ENCODE measurements around the gene GNGT1. TPM values are rescaled to one million over a fixed set of nuclear protein-coding genes. Genes with fewer than 3 reads are reported as not detected.

Gene GNGT1
- total RNA-seq, 2 donors from 2014 or later = not detected

GRCh38 chr7:93938293-93938692 is 31.9 kb downstream of the GNGT1 start:
- DNase-seq (ENCODE audit: low spot score) = no peak
- Mint-ChIP-seq H3K9me3 (no peaks in the 10 kb centered on the region), H3K4me1 (ENCODE audit: low read depth in 2 of 2) (no peaks in the 10 kb centered on the region), H3K27ac (no peak overlapping the region), H3K4me3 (no peak overlapping the region), H3K36me3 (no peaks in the 10 kb centered on the region), H3K27me3 (peaks cover 35 to 37% of the 10 kb centered on the region in 2 donors)
- ATAC-seq = no peak

- no peak overlapping the region for H3K27ac Mint-ChIP-seq
- no peaks in the 10 kb centered on the region for H3K4me1 Mint-ChIP-seq (ENCODE audit: low read depth in 2 of 2)
- no peaks in the 10 kb centered on the region for H3K36me3 Mint-ChIP-seq
- H3K27me3 Mint-ChIP-seq = peaks cover 37 to 43% of the 10 kb centered on the region in 2 donors
- DNase-seq (ENCODE audit: low spot score) (no peak), ATAC-seq (no peak)
- H3K9me3 Mint-ChIP-seq = no peaks in the 10 kb centered on the region
- no peak overlapping the region for H3K4me3 Mint-ChIP-seq
Observed at GRCh38 chr7:93941945-93942344, 35.6 kb downstream of the GNGT1 start.

- no peak overlapping the region for H3K4me3 Mint-ChIP-seq
- H3K4me1 Mint-ChIP-seq (ENCODE audit: low read depth in 2 of 2) = no peaks in the 10 kb centered on the region
- no peak for ATAC-seq
Observed at GRCh38 chr7:93943816-93944540, 37.6 kb downstream of the GNGT1 start.

GRCh38 chr7:93944673-93945072 is 38.3 kb downstream of the GNGT1 start:
- no peaks in the 10 kb centered on the region for H3K36me3 Mint-ChIP-seq
- peaks cover 21 to 24% of the 10 kb centered on the region in 2 donors for H3K27me3 Mint-ChIP-seq

More at GRCh38 chr7:93943816-93944540, 37.6 kb downstream of the GNGT1 start:
- Mint-ChIP-seq H3K9me3 (no peaks in the 10 kb centered on the region), H3K27ac (no peak overlapping the region), H3K27me3 (peaks cover 24 to 25% of the 10 kb centered on the region in 2 donors), H3K36me3 (no peaks in the 10 kb centered on the region)
- DNase-seq (ENCODE audit: low spot score) = no peak

DNA sequence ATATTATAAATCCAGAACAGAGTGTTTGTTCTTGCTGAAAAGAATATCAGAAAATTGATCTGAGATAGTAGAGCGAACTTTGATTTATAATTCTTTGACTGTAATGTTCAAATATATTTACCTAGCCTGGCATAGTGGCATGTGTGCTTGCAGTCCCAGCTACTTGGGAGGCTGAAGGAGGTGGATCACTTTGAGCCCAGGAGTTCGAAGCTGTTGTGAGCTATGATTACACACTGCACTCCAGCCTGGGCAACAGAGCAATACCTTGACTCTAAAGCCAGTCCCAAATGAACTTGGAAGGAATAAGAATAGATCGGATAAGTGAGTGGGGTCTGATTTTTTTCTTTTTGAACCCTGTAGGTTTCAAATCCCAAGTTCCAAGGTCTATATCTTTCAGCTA is 38.7 kb downstream of the GNGT1 start:
- DNase-seq (ENCODE audit: low spot score) (no peak), ATAC-seq (no peak)
- no peaks in the 10 kb centered on the region for H3K4me1 Mint-ChIP-seq (ENCODE audit: low read depth in 2 of 2)
- H3K27me3 Mint-ChIP-seq = peaks cover 17 to 20% of the 10 kb centered on the region in 2 donors
- no peak overlapping the region for H3K27ac Mint-ChIP-seq
- no peaks in the 10 kb centered on the region for H3K36me3 Mint-ChIP-seq
- H3K4me3 Mint-ChIP-seq = no peak overlapping the region
- H3K9me3 Mint-ChIP-seq = no peaks in the 10 kb centered on the region

More at GRCh38 chr7:93944673-93945072, 38.3 kb downstream of the GNGT1 start:
- Mint-ChIP-seq H3K4me1 (ENCODE audit: low read depth in 2 of 2) (no peaks in the 10 kb centered on the region), H3K9me3 (no peaks in the 10 kb centered on the region), H3K4me3 (no peak overlapping the region), H3K27ac (no peak overlapping the region)
- ATAC-seq (no peak), DNase-seq (ENCODE audit: low spot score) (no peak)

DNA sequence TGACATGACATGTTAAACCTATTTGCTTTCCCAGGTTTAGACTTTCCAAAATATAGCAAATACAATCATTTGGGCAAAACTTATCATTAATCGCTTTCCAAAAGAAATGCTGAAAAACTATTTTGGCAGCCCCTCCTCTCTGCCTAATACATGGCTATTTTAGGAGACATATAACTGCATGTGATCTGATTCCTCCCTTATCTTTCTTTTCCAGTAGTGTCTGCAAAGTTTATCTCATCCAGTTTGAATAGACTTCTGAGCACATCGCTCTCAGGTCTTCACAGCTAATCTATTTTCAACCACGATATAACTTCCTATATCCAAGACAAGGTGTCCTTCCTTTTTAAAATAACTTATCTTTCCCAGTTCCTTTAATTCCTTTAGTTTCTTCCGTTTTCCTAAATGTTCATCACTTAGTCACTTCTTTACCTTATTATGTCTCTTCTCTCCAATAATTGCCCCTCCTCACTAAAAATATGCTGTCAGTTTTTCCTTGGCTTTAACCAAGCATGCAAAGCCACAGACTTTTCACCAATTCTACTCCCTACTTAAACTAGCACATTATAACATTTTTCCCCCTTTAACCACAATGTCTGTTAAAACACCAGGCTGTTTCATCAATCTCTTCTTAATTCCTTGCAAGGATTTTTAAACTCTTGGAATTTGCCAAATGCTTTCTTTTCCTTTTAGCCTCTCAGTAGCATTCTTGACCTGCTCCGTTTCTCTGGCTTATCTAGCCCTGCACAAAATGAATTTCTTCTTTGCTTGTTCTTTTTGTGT is 39.6 kb downstream of the GNGT1 start:
- no peak overlapping the region for H3K27ac Mint-ChIP-seq
- H3K4me1 Mint-ChIP-seq (ENCODE audit: low read depth in 2 of 2) = no peaks in the 10 kb centered on the region
- no peak overlapping the region for H3K4me3 Mint-ChIP-seq
- peaks cover 9 to 13% of the 10 kb centered on the region in 2 donors for H3K27me3 Mint-ChIP-seq
- H3K9me3 Mint-ChIP-seq = no peaks in the 10 kb centered on the region
- no peaks in the 10 kb centered on the region for H3K36me3 Mint-ChIP-seq
- DNase-seq (ENCODE audit: low spot score) (no peak), ATAC-seq (no peak)

DNA sequence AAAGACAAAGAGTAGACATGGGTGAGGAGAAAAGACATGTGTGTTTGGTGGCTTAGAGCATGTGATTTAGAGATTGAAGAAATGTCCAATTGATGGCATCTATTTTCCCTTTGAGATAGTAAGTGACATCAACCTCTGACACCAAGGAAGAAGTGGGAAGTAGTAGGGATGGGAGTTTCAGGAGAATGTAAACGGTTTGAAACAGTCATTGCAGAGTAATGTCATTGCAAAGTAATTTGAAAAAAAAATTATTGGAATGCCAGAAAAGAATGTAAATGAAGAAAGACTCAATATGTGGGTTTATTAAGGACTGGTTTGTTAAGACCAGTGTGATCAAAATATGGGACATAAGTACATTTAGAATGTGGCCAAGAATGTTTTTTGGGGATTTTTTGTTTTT is 41.7 kb downstream of the GNGT1 start:
- peaks cover 7 to 11% of the 10 kb centered on the region in 2 donors for H3K27me3 Mint-ChIP-seq
- H3K36me3 Mint-ChIP-seq = no peaks in the 10 kb centered on the region
- ATAC-seq (no peak), DNase-seq (ENCODE audit: low spot score) (no peak)
- H3K4me3 Mint-ChIP-seq = no peak overlapping the region
- H3K4me1 Mint-ChIP-seq (ENCODE audit: low read depth in 2 of 2) = no peaks in the 10 kb centered on the region
- H3K9me3 Mint-ChIP-seq = no peaks in the 10 kb centered on the region
- H3K27ac Mint-ChIP-seq = no peak overlapping the region

- no peak overlapping the region for H3K27ac Mint-ChIP-seq
- H3K4me1 Mint-ChIP-seq (ENCODE audit: low read depth in 2 of 2) = no peaks in the 10 kb centered on the region
- peaks cover 5 to 6% of the 10 kb centered on the region in 2 donors for H3K27me3 Mint-ChIP-seq
- no peaks in the 10 kb centered on the region for H3K9me3 Mint-ChIP-seq
- H3K36me3 Mint-ChIP-seq = no peaks in the 10 kb centered on the region
- no peak overlapping the region for H3K4me3 Mint-ChIP-seq
- no peak for DNase-seq (ENCODE audit: low spot score)
- ATAC-seq = no peak
Observed at GRCh38 chr7:93948873-93949272, 42.5 kb downstream of the GNGT1 start.

- peaks cover 0 to 3% of the 10 kb centered on the region in 2 donors for H3K27me3 Mint-ChIP-seq
- ATAC-seq = no peak
- H3K9me3 Mint-ChIP-seq = no peaks in the 10 kb centered on the region
Observed at GRCh38 chr7:93949423-93949822, 43.1 kb downstream of the GNGT1 start.

DNA sequence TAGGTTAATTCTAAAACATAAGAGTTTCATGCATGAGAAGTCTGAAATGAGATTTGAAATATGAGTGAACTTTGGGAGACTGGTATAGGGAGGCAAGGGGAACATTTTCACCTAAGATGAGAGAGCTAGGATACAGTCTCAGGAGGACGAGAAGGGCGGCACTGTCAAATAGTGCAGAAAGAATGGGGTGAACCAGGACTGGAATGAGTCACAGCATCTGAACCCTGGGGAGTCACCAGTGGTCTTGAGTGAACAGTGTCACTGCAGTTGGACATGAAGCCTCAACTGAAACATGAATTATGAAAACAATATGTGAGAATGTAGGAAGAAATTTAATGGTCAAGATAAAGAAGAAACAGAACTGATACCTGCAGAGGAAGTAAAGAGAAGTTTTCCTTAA is 48.9 kb downstream of the GNGT1 start:
- no peaks in the 10 kb centered on the region for H3K4me1 Mint-ChIP-seq (ENCODE audit: low read depth in 2 of 2)
- no peak overlapping the region for H3K27ac Mint-ChIP-seq
- no peaks in the 10 kb centered on the region for H3K9me3 Mint-ChIP-seq
- H3K4me3 Mint-ChIP-seq = no peak overlapping the region
- DNase-seq (ENCODE audit: low spot score) (no peak), ATAC-seq (no peak)
- peaks cover 0 to 2% of the 10 kb centered on the region in 2 donors for H3K27me3 Mint-ChIP-seq
- no peaks in the 10 kb centered on the region for H3K36me3 Mint-ChIP-seq

More at GRCh38 chr7:93949423-93949822, 43.1 kb downstream of the GNGT1 start:
- Mint-ChIP-seq H3K4me3 (no peak overlapping the region), H3K36me3 (no peaks in the 10 kb centered on the region), H3K4me1 (ENCODE audit: low read depth in 2 of 2) (no peaks in the 10 kb centered on the region), H3K27ac (no peak overlapping the region)
- DNase-seq (ENCODE audit: low spot score) = no peak

- Mint-ChIP-seq H3K36me3 (no peaks in the 10 kb centered on the region), H3K9me3 (no peaks in the 10 kb centered on the region), H3K4me3 (no peak overlapping the region)
Observed at GRCh38 chr7:93957767-93958166, 51.4 kb downstream of the GNGT1 start.

DNA sequence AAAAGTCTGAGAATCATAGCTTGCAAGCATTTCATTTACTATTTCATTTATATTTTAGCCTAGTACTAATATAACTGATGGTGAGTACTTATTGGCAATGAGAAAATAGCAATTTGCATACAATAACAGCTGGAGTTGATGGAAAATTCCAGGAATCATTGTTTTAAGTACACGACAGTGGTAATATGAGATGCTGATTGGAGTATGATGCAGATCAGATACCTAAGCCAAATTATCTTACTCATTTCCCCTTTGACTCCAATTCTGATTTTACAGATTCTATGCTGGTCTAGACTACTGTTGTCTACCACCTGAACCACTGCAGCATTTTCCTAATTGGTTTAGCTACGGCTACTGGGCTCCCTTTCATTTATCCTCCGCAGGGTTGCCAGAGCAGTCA is 51.8 kb downstream of the GNGT1 start:
- H3K4me1 Mint-ChIP-seq (ENCODE audit: low read depth in 2 of 2) = no peaks in the 10 kb centered on the region
- H3K27ac Mint-ChIP-seq = no peak overlapping the region
- no peak for DNase-seq (ENCODE audit: low spot score)
- no peaks in the 10 kb centered on the region for H3K9me3 Mint-ChIP-seq
- no peak overlapping the region for H3K4me3 Mint-ChIP-seq
- no peaks in the 10 kb centered on the region for H3K36me3 Mint-ChIP-seq
- peaks cover 0 to 2% of the 10 kb centered on the region in 2 donors for H3K27me3 Mint-ChIP-seq
- no peak for ATAC-seq

More at GRCh38 chr7:93957767-93958166, 51.4 kb downstream of the GNGT1 start:
- no peak for ATAC-seq
- H3K4me1 Mint-ChIP-seq (ENCODE audit: low read depth in 2 of 2) = no peaks in the 10 kb centered on the region
- DNase-seq (ENCODE audit: low spot score) = no peak
- H3K27me3 Mint-ChIP-seq = peaks cover 0 to 2% of the 10 kb centered on the region in 2 donors
- no peak overlapping the region for H3K27ac Mint-ChIP-seq

DNA sequence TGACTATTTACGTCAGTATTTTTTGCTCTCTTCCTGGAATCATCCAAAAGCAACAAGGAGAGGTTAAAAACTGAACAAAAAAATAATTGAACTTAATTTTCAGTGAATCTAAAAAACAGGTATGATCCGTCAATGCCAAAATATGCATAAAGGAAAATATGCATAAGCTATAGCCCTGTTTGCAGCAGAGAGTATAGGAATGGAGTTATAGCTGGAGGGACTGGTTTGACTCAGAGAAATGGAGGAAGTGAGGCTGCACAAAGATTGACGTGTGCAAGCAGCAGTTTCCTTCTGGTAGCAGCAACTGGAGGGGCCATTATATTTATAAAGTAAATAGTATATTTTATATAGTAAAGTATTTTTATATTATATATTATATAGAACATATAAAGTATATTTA is 52.3 kb downstream of the GNGT1 start:
- H3K4me1 Mint-ChIP-seq (ENCODE audit: low read depth in 2 of 2) = no peaks in the 10 kb centered on the region
- no peak overlapping the region for H3K4me3 Mint-ChIP-seq
- H3K9me3 Mint-ChIP-seq = no peaks in the 10 kb centered on the region
- H3K27me3 Mint-ChIP-seq = peaks cover 0 to 2% of the 10 kb centered on the region in 2 donors
- no peak overlapping the region for H3K27ac Mint-ChIP-seq
- no peaks in the 10 kb centered on the region for H3K36me3 Mint-ChIP-seq
- ATAC-seq (no peak), DNase-seq (ENCODE audit: low spot score) (no peak)

Data from natural killer cell treated with Interleukin-12 subunit alpha and Interleukin-12 subunit beta and Interleukin-15 and Interleukin-18, amount 100 ng/mL, for 72 hours (primary cell).